Activated naive CD4-positive, alpha-beta T cell treated with anti-CD3 and anti-CD28 coated beads, Interleukin-2, amount 10 ng/mL, durations not matched to agents 7 days and 5 days (primary cell): ENCODE data around the gene ERMP1.
A peak's percentile ranks its signal among the peaks of the same experiment; 100 is the strongest.

ENCODE experiments used
- CTCF ChIA-PET: fragments of 350-600 bp; sonication (Branson Sonifier 250); formaldehyde crosslinking; loops from one replicate; lab custom pipeline; 2021; ENCODE audit warnings: antibody characterized with exemption; lab: Charles Lee
- DNase-seq: peaks from one replicate; pipeline ENCODE4 v3.0.0-alpha.2; 2020
- H3K27ac Mint-ChIP-seq: one replicate; pipeline ENCODE4 v1.8.0; 2021; ENCODE audit warnings: mild to moderate bottlenecking, moderate library complexity, mixed read lengths
- H3K27me3 Mint-ChIP-seq: one replicate; pipeline ENCODE4 v1.8.0; 2021; ENCODE audit warnings: mild to moderate bottlenecking, mixed read lengths
- H3K36me3 Mint-ChIP-seq: one replicate; pipeline ENCODE4 v1.8.0; 2021; ENCODE audit warnings: mixed read lengths
- H3K4me1 Mint-ChIP-seq: one replicate; pipeline ENCODE4 v1.8.0; 2021; ENCODE audit warnings: mixed read lengths
- H3K4me3 Mint-ChIP-seq: one replicate; pipeline ENCODE4 v1.8.0; 2021; ENCODE audit warnings: mild to moderate bottlenecking, moderate library complexity, mixed read lengths
- H3K9me3 Mint-ChIP-seq: one replicate; pipeline ENCODE4 v1.8.0; 2021; ENCODE audit warnings: mixed read lengths

The ERMP1 gene

GRCh38 chr9:5778805-5779204, 54.1 kb downstream of the ERMP1 start:
- Mint-ChIP-seq H3K27me3 (no peaks in the 10 kb centered on the region), H3K4me1 (no peaks in the 10 kb centered on the region), H3K36me3 (peaks cover 79% of the 10 kb centered on the region), H3K9me3 (peaks cover 41% of the 10 kb centered on the region), H3K4me3 (no peak overlapping the region), H3K27ac (no peak overlapping the region)
- DNase-seq: no peak
- CTCF ChIA-PET: no interaction called here

GRCh38 chr9:5773324-5773999, 59.5 kb downstream of the ERMP1 start:
- Mint-ChIP-seq H3K9me3 (peaks cover 4% of the 10 kb centered on the region), H3K27ac (no peak overlapping the region), H3K4me3 (no peak overlapping the region), H3K4me1 (peaks cover 7% of the 10 kb centered on the region), H3K27me3 (no peaks in the 10 kb centered on the region), H3K36me3 (peaks cover 65% of the 10 kb centered on the region)
- no peak for DNase-seq
- CTCF ChIA-PET: interaction anchor here (0.8 to 3.6 kb wide), 5 partner anchors 10 to 184 kb away, joined by 3 to 13 read pairs (median 5); partner anchors contain the start of gene ERMP1

- peak overlapping the region; percentile 87 for H3K27ac Mint-ChIP-seq
- H3K4me1 Mint-ChIP-seq: peaks cover 48% of the 10 kb centered on the region
- no peaks in the 10 kb centered on the region for H3K9me3 Mint-ChIP-seq
- no peaks in the 10 kb centered on the region for H3K27me3 Mint-ChIP-seq
- CTCF ChIA-PET: interaction anchor here (1.0 kb wide), 1 partner anchor 131 kb away, joined by 3 read pairs; no protein-coding TSS in a partner anchor
- DNase-seq: peak; percentile 33
- H3K4me3 Mint-ChIP-seq: peak overlapping the region; percentile 17
- peaks cover 70% of the 10 kb centered on the region for H3K36me3 Mint-ChIP-seq
Observed at GRCh38 chr9:5767968-5768932, 64.7 kb downstream of the ERMP1 start.

GRCh38 chr9:5764130-5764868, 68.6 kb downstream of the ERMP1 start:
- CTCF ChIA-PET: interaction anchor here (1.0 to 1.5 kb wide), 4 partner anchors 9 to 260 kb away, joined by 4 to 13 read pairs (median 5); partner anchors contain the start of gene ERMP1

GRCh38 chr9:5762421-5762820, 70.5 kb downstream of the ERMP1 start:
- peaks cover 64% of the 10 kb centered on the region for H3K36me3 Mint-ChIP-seq
- H3K27ac Mint-ChIP-seq: no peak overlapping the region
- no peaks in the 10 kb centered on the region for H3K9me3 Mint-ChIP-seq
- H3K4me1 Mint-ChIP-seq: peaks cover 37% of the 10 kb centered on the region
- no peaks in the 10 kb centered on the region for H3K27me3 Mint-ChIP-seq
- CTCF ChIA-PET: no interaction called here
- DNase-seq: no peak
- no peak overlapping the region for H3K4me3 Mint-ChIP-seq

More at GRCh38 chr9:5764130-5764868, 68.6 kb downstream of the ERMP1 start:
- H3K4me3 Mint-ChIP-seq: no peak overlapping the region
- H3K4me1 Mint-ChIP-seq: peaks cover 53% of the 10 kb centered on the region
- peak; percentile 36 for DNase-seq
- H3K27ac Mint-ChIP-seq: peak overlapping the region; percentile 75
- H3K36me3 Mint-ChIP-seq: peaks cover 66% of the 10 kb centered on the region
- H3K9me3 Mint-ChIP-seq: no peaks in the 10 kb centered on the region
- H3K27me3 Mint-ChIP-seq: no peaks in the 10 kb centered on the region

- Mint-ChIP-seq H3K27ac (no peak overlapping the region), H3K36me3 (peaks cover 49% of the 10 kb centered on the region), H3K4me1 (peaks cover 24% of the 10 kb centered on the region), H3K9me3 (no peaks in the 10 kb centered on the region), H3K27me3 (no peaks in the 10 kb centered on the region), H3K4me3 (no peak overlapping the region)
- CTCF ChIA-PET: no interaction called here
- DNase-seq: no peak
Observed at GRCh38 chr9:5760338-5760737, 72.6 kb downstream of the ERMP1 start.

GRCh38 chr9:5756633-5757032, 76.3 kb downstream of the ERMP1 start:
- no peaks in the 10 kb centered on the region for H3K9me3 Mint-ChIP-seq
- no peak for DNase-seq
- H3K4me3 Mint-ChIP-seq: no peak overlapping the region
- H3K27me3 Mint-ChIP-seq: no peaks in the 10 kb centered on the region
- H3K27ac Mint-ChIP-seq: no peak overlapping the region
- CTCF ChIA-PET: interaction anchor here (0.7 kb wide), 1 partner anchor 167 kb away, joined by 4 read pairs; no protein-coding TSS in a partner anchor
- H3K4me1 Mint-ChIP-seq: peaks cover 3% of the 10 kb centered on the region
- H3K36me3 Mint-ChIP-seq: peaks cover 35% of the 10 kb centered on the region

- Mint-ChIP-seq H3K4me3 (no peak overlapping the region), H3K4me1 (peaks cover 17% of the 10 kb centered on the region), H3K27ac (no peak overlapping the region), H3K9me3 (no peaks in the 10 kb centered on the region), H3K27me3 (no peaks in the 10 kb centered on the region), H3K36me3 (peaks cover 31% of the 10 kb centered on the region)
- CTCF ChIA-PET: interaction anchor here (1.0 to 1.2 kb wide), 2 partner anchors 15 to 23 kb away, joined by 3 read pairs; no protein-coding TSS in a partner anchor
- DNase-seq: no peak
Observed at GRCh38 chr9:5750569-5750968, 82.3 kb downstream of the ERMP1 start.

- Mint-ChIP-seq H3K9me3 (no peaks in the 10 kb centered on the region), H3K27me3 (no peaks in the 10 kb centered on the region), H3K4me1 (peaks cover 17% of the 10 kb centered on the region), H3K36me3 (peaks cover 40% of the 10 kb centered on the region), H3K27ac (peak overlapping the region; percentile 13), H3K4me3 (no peak overlapping the region)
- CTCF ChIA-PET: interaction anchor here (0.5 to 0.6 kb wide), 2 partner anchors 8 to 680 kb away, joined by 3 to 4 read pairs; no protein-coding TSS in a partner anchor
- DNase-seq: no peak
Observed at GRCh38 chr9:5749306-5749705, 83.6 kb downstream of the ERMP1 start.

GRCh38 chr9:5748438-5748837, 84.5 kb downstream of the ERMP1 start:
- Mint-ChIP-seq H3K4me3 (no peak overlapping the region), H3K36me3 (peaks cover 41% of the 10 kb centered on the region), H3K27ac (peak overlapping the region; percentile 29), H3K9me3 (no peaks in the 10 kb centered on the region), H3K27me3 (no peaks in the 10 kb centered on the region), H3K4me1 (peaks cover 17% of the 10 kb centered on the region)
- CTCF ChIA-PET: interaction anchor here (0.6 to 1.2 kb wide), 2 partner anchors 11 to 730 kb away, joined by 3 to 4 read pairs; no protein-coding TSS in a partner anchor
- DNase-seq: no peak

GRCh38 chr9:5743109-5743508, 89.8 kb downstream of the ERMP1 start:
- H3K36me3 Mint-ChIP-seq: peaks cover 47% of the 10 kb centered on the region
- H3K27ac Mint-ChIP-seq: no peak overlapping the region
- H3K4me3 Mint-ChIP-seq: no peak overlapping the region
- no peaks in the 10 kb centered on the region for H3K27me3 Mint-ChIP-seq
- no peaks in the 10 kb centered on the region for H3K4me1 Mint-ChIP-seq
- CTCF ChIA-PET: interaction anchor here (0.6 kb wide), 1 partner anchor 27 kb away, joined by 3 read pairs; no protein-coding TSS in a partner anchor
- DNase-seq: no peak
- no peaks in the 10 kb centered on the region for H3K9me3 Mint-ChIP-seq

- Mint-ChIP-seq H3K36me3 (peaks cover 40% of the 10 kb centered on the region), H3K9me3 (no peaks in the 10 kb centered on the region)
Observed at GRCh38 chr9:5736563-5737346, 96.2 kb downstream of the ERMP1 start.

GRCh38 chr9:5735072-5735471, 97.8 kb downstream of the ERMP1 start:
- no peak for DNase-seq
- CTCF ChIA-PET: no interaction called here
- Mint-ChIP-seq H3K4me1 (no peaks in the 10 kb centered on the region), H3K4me3 (no peak overlapping the region), H3K27ac (no peak overlapping the region), H3K36me3 (peaks cover 35% of the 10 kb centered on the region), H3K9me3 (no peaks in the 10 kb centered on the region), H3K27me3 (no peaks in the 10 kb centered on the region)

More at GRCh38 chr9:5736563-5737346, 96.2 kb downstream of the ERMP1 start:
- Mint-ChIP-seq H3K27me3 (no peaks in the 10 kb centered on the region), H3K4me1 (no peaks in the 10 kb centered on the region), H3K27ac (no peak overlapping the region), H3K4me3 (no peak overlapping the region)
- no peak for DNase-seq
- CTCF ChIA-PET: no interaction called here
